HG03280 (cell line): Measurements from ENCODE around the gene PBX4.

Experiments used
- ATAC-seq: cut with Tn5 transposase; IDR thresholded peaks from one replicate; pipeline ENCODE4 v1.9.1; 2021; ENCODE audit warnings: mild to moderate bottlenecking, moderate library complexity; ENCODE audit not compliant: unreplicated experiment

PBX4 gene

DNA sequence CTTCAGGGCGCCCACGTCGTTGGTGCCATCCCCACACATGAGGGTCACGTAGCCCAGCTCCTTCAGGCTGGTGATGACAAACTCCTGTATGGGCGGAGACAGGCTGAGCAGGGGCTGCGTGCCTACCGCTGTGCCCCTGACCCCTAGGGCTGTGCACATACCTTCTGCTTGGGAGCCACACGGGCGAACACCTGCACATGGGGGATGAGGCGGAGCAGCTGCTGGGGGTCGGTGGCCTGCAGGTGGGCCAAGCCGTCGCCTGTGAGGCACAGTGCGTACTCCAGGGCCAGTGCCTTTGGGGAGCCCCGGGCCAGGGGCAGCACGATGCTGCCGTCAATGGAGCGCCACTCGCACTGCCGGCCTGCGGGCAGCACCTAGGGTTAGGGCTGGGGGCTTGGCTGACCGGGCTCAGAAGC, 31.1 kb upstream of the PBX4 start:
- ATAC-seq = no peak

DNA sequence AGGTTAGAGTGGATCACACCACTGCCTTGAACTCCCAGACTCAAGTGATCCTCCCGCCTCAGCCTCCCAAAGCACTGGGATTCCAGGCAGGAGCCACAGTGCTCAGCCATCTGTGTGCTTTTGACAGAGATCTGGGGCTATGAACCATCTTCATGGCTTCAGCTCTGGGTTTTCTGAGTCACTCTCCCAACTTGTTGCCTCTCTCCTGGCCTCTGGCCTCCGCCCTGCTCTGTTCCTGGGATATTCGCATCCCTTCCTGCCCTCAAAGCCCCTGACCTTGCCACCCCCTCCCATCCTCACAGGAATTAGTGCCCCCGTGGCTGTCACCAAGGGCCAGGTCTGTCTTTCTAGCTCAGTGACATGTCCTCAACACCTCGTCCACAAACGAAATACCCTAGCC, 30.7 kb upstream of the PBX4 start:
- ATAC-seq = no peak

DNA sequence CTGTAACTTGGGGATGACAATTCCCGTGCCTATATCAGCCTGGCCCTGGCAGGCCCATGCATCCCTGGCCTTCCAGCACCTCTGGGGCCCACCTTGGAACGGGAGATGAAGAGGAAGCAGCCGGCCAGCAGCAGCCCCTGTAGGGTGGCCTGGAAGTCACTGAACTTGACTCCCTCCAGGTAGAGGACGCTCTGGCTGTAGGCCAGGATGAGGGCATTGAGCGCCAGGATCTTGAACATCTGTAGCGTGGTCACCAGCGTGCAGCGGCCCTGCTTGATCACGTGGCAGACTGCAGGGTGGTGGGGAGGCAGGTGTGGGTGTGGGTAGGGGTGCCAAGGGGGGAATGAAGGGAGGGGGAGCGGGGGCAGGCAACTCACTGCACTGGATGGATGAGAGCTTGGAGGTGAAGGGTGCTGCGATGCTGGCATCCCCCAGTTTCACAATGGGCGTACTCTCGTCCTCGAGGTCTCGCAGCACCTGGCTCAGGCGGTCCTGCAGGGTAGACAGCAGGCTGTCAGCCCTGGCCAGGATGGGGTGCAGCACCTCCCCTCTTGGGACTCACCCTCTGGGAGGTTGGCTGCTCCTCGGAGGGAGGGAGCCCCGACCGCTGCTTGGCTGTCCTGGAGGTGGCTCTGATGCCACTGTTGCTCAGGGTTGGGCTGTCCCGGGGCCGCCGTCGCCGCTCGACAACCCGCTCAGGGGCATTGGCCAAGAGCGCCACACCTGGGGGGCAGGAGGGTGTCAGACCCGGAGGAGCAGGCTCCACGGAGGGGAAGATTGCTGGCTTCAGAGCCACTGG, 28.7 kb upstream of the PBX4 start:
- no peak for ATAC-seq

DNA sequence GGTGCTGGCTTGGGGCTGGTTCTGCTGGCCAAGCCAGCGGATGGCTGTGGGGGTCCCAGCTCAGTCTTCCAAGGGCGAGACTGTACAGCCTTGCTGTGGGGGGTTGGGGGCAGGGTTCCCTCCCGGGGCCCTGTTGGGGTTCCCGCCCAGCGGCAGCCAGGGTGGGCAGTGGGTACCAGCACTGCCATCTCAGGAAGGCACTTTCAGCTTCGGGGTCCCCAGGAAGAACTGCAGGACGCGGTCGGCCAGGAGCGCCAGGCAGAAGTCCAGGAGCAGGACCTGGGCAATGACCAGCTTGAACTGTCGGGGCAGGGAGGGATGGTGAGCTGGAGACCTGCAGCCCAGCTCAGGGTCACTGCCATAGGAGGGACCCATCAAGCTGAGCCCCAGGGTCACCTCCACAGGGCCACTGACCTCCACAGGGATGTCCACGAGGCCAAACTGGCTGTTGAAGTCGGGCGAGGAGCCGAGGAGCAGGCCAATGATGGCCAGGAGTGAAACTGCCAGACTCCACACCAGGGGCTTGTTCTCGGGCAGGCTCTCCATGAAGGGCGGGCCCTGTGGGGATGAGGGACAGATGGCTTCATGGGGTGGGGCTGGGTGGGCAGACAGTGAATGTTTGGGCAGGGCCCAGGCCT, 26.9 kb upstream of the PBX4 start:
- ATAC-seq = no peak

DNA sequence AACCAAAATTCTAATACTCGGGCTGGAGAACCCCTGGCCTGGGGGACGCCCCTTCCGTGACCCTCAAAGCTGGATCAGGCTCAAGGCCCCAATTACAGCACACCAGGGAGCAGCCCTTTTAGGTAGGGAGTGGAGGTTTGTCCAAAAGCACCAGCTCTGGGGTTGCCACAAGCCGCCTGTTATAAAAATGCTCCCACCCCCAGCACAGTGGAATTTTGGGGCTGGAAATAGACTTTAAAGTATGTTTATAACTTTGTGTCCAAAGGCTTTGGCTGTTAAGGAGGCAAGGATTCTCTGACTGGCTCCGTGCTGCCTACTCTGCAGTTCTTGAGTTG, 25.5 kb upstream of the PBX4 start:
- no peak for ATAC-seq

DNA sequence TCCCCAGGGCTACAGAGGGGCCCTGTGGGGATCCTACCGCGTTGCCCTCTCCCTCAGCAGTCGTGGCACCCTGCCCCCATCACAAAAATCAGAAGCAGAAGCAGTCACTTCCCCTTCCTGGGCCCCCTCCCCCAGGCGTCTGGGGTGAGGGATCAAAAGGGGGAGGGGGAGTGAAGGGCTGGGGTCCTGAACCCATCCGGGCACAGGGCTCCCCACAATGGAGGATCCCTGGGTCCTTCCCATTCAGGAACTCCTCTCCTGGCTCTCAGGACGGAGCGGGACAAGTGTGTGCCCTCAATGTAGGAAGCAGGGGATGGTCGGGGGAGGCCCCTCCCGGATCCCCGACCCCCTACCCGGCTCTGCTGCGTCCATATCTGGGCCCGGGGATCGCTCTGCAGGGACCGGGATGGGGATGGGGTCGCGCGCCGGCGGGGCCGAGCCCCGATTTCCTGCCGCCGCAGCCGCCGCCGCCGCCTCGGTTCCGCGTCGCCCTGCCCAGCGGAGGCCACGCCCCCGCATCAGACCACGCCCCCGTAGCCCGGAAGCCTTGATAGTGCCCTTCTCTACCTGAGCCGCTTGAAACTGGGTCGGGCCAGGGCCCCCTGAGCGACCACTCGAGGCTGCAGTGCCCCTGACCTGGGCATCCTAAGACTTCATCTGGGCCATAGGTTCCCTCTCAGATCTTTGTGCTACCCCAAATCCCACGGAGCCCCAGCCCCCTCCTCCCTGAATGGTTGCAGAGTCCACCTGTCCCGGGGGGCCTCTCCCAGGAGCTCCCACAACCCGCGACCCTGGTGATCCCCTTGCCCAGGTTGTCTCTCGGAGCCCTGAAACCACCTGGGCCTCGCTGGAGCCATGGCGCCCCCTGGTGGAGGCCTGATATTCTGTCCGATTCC, 24.9 kb upstream of the PBX4 start, which contains the start of gene GMIP:
Gene GMIP (minus strand): TSS at position 500 of the 896 bp plus-strand sequence. CDS start 128 bp downstream, at position 372.
- peak; percentile 60 for ATAC-seq

DNA sequence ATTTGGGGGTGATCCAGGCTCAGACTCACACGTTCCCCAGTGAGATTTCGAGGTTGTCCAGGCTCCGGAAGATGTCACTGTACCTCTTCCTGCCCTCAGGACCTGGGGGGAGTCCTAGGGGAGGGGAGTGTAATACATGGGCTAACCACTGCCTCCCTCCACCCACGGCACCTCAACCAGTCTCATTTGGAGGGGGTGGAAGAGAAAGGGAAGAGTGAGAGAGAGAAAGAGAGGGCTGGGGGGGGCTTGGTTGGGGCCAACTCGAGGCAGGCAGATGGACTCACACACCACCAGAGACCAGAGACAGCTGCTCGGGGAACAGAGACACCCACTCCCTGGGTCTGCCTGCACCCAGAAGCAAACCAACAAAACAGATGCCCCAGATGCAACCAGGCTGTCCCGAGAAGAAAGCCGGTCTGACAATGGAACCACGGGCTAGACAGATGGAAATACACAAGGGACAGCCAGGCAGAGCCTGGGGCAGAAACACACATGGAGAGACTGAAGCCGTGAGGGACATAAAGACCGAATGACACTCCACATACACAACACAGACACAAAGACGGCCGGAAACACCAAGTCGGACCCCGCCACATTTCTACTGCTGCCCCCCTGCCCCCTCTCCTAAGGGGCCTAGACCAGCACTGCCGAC, 24.1 kb upstream of the PBX4 start:
- ATAC-seq = no peak

DNA sequence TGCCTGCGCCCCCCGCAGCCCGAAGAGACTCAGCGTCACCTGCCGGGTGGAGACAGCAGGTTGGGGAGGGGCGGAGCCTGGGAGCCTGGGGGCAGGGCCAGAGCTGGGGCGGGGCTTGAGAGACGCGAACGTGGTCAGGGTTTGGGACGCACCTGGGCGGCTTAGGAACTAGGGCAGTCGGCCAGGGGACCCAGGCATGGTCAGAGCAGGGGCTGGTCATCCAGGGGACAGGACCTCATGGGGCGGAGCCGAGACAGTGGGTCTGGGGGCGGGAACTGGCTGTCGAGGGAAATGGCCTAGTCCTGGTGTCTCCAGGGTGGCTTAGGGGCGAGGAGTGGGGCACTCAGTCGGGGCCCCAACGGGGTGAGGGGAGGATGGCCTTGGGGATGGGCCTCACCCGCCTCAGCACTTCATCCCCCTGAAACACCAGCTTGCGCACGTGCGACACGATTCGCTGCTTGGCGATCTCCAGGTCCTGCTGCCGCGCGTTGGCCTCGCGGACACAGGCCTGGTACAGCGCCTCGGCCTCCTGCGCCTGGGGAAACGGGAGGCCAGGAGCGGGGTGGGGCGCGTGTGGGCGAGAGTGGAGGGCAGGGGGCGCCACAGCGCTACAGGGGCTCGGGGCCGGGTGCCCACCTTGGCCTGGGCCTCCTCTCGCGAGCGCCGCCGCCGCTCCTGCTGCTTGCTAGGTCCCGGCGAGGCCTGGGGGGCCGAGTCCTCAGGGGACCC, 19.2 kb upstream of the PBX4 start:
- no peak for ATAC-seq

DNA sequence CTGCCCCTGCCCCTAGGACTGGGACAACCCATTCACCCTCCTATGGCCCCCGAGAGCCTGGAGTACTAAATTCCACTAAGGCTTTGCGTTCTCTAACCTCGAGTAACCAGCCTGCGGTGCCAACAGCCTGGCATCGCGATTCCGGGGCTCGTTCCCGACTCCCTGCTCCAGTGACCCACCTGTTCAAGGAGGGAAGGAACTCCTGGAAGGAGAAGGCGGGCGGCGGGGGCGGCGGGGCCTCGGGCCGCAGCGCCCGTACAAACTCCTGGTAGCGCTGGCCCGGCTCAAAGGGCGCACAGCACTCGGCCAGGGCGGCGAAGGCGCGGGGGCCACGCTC, 18.7 kb upstream of the PBX4 start:
- ATAC-seq = no peak

DNA sequence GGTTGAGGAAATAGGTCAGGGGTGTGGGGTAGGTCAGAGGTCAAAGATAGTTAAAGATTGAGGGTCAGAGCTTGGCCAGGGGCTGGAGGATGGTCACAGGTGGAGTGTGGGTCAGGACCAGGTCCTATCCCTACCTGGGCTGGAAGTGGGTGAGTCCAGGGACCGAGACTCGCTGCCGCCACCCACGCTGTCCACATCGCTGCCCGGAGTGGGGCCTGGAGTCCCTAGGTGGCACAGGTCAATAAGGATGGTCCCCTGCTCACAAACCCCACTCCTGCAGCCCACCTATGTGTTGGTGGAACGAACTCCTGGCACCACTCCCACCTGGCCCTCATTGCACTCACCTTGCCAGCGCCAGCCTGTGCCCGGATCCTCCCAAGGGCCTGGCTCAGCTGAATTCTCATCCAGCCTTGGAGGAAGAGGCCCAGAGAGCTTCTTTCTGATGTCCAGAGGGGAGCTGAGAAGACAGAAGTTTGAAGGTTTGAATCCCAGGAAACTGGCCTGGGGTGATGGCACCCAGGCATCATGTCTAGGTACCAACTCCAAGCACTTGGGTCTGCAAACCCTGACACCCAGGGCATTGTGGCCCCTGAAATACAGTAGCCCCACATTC, 18.2 kb upstream of the PBX4 start:
- ATAC-seq = no peak

DNA sequence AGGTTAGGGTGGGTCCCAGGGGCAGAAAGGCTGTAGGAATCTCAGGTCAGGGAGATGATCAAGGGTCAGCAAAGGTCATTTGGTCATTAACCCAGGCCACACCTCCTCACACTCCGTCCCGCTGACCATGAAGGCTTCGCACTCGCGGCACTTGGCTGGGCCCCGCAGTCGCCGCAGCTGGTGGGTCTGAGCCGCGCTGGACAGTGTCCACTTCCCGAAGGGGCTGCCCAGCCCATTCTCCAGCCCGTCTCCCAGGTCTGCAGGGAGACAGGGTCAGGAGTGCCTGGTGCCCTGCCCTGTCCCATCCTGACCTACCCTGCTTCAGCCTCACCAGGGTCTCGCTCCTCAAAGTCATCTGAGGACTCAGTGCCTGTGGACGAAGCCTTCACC, 16.8 kb upstream of the PBX4 start:
- ATAC-seq = no peak

DNA sequence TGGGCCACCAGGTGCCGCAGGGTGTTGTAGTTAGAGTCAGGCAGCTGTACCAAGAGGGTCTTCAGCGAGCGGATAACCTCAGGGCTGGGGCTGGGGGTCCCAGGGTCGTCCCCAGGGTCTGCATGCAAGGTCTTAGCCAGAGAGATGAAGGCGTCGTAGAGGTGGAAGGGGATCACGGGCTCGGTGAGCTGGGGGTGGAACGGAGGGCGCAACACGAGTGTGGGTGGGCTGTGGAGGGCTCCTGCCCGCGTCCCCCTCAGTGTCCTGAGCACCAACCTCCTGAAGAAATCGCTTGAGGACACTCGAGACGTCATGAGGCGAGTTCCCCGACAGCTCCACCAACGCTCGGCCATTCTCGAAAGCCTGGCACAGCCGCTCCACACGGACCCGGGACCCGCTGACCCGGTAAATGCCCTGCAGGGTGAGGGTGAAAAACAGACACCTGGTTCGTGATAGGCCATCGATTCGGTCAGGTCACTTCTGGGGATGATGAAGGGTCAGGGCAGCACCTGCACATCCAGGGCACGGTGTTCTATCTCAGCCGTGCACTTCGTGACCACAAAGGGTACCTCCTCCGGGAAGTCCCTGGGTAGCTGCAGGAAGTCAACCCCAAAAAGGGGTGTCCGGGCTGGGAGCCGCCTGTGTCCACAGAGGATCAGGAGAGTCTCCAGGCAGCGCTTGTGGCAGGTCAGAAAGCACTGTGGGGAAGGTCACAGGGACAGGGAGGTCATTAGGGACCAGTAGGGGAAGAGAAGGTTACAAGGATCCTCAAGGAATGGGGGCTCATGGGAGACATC, 16.2 kb upstream of the PBX4 start:
- ATAC-seq = no peak

DNA sequence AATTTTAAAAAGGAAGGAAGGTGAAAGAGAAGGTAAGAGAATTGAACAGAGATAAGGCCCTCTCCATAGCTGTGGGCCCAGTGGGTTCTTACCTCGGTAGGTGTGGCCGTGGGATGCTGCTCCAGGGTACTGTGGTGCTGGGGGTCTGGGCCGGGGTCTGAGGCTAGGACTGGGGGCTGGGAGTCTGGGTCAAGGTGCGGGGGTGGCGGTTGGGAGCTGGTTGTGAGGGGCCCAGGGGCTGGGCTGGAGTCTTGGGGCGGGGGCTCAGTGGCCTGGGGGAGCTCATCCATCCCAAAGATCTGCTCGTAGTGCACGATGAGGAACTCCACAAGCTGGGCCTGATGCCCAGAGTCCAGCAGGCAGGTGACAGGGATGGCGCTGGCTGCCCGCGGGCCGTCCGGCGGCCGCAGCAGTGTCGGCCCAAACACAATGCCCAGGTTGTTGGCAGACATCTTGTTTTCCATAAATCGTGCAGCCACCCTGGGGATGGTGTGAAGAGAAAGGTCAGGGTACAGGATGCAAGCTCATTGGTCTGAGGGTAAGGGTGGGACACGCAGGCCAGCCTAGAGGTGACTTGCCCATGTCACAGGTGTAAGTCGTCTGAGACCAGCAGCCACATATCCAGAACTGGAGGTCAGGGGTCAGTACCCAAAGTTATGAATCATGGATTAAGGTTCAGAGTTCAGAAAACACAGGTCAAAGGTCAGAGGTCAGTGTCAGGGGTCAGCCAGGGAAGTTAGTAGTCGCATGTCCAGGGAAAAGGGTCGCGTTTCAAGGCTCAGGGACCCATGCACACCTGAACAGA, 15.4 kb upstream of the PBX4 start:
- no peak for ATAC-seq

DNA sequence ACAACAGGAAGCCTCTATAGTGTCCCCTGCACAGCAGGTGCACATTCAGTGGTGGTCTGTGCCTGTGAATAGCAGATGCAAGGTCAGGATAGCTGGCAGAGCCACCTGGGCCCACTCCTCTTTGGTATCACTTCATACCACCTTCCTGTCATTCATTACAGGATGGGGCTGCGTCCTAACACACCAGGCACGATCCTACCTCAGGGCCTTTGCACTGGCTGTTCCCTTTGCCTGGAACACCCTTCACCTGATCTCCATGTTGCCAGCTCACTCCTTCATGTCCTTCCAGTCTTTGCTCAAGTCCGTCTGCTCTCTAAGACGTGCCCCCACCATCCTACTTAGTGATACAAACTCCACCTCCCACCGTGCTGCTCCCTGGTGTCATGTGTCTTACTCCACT, 14.2 kb upstream of the PBX4 start:
- ATAC-seq = no peak

DNA sequence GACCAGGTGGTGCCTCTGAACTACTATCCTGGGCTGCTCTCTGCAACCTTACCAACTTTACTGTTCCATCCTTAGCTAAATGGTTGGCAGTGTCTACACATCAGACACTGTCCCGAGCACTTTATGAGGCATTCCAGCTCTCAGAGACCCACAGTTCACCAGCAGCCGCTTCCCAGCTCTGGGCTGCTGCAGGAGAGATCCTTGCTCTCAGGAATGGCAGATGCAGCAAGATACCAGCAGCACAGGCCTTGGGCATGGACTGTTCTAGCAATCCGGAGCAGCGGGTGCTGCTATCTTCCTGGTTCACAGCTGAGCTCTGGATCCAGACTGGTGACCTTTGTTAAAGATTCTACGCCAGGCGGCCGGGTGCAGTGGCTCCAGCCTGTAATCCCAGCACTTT, 12.9 kb upstream of the PBX4 start:
- no peak for ATAC-seq

DNA sequence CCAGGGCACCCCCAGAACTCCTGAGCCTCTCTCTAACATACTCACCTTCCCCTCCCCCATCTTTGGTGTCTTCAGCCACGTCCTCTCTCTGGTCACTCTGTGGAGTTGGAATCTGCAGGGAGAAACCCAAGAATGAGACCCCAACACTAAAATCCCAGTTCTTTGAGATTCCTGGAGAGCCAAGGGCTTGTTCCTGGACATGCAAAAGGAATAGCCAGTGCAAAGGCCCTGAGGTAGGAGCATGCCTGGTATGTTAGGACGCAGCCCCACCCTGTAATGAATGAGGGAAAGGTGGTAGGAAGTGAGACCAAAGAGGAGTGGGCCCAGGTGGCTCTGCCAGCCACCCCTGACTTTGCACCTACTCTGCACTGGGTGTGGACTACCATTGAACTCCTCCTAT, 11.9 kb upstream of the PBX4 start:
- ATAC-seq = no peak

DNA sequence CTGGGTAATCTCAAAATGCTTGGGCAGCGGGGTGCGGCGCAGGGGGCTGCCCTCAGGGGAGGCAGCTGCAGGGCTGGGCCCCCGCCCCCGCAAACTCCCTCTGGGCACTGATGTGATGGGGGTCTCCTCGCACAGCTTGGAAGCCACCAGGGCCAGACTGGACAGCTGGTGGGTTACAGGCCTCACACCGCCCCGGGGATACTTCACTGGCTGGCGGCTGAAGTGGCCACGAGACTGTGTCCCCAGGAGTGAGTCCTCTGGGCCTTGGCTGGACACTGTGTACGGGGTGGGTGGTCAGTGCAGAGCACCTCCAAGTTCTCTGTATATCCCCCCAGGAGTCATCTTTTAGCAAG, 11.6 kb upstream of the PBX4 start:
- ATAC-seq = no peak

DNA sequence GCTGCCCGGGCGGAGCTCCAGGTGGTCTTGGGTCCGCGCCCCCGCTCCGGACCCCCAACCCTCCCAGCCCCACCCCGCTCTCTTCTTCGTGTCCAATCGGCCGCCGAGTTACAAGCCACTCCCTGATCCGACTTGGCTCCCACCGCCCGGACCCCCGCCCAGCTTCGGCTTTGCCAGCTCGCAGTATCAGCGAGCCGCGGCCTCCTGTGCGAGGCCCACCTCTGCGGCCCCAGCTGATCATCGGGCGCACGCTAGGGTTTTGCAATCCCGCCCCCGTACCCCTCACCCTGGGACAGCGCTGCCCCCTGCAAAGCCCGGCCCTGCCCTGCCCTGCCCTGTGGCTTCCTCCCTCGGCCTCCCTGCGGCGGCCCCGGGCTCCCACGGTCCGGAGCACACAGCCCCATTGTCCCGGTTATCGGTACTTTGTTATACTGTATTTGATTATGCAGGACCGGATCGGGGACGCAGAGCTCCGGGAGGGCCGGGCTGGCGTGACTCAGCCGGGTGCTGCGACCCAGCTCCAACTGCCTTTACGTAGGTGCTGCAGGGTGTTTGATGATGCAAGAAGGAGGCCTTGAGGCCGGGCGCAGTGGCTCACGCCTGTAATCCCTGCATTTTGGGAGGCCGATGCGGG, 10.1 kb upstream of the PBX4 start:
- peak; percentile 6 for ATAC-seq
